ENCODE results near the gene SOX18. TPM values are rescaled to one million over a fixed set of nuclear protein-coding genes. Genes with fewer than 3 reads are reported as not detected.

SOX18 gene
- total and polyA plus RNA-seq, 2 of the 13 experiments (the other 11 are each of a cell fraction or from before 2014, with no cell fraction given) = 1.6 to 1.9 TPM

GRCh38 chr20:64035066-64035932, 14.1 kb downstream of the SOX18 start (continued):
- TF ChIP-seq ZNF616 (CRISPR knock-in tag; IDR thresholded peaks at IDR 0.05; ENCODE audit: low read depth) (no peak), MEF2D (CRISPR knock-in tag; IDR thresholded peaks at IDR 0.05) (no peak), IRF9 (CRISPR knock-in tag; IDR thresholded peaks at IDR 0.05; ENCODE audit: borderline replicate concordance) (no peak), ZNF451 (CRISPR knock-in tag; IDR thresholded peaks at IDR 0.05) (no peak), ZBTB2 (CRISPR knock-in tag; IDR thresholded peaks at IDR 0.05; ENCODE audit: low read depth) (no peak), ZNF205 (CRISPR knock-in tag; IDR thresholded peaks at IDR 0.05) (no peak), TFAP4 (IDR thresholded peaks at IDR 0.05; ENCODE audit: borderline replicate concordance, low read depth) (peak; percentile 63; the same call in 1 of the 2 replicates), POGZ (CRISPR knock-in tag; IDR thresholded peaks at IDR 0.05) (no peak), PRDM10 (CRISPR knock-in tag; IDR thresholded peaks at IDR 0.05; ENCODE audit: low read depth) (no peak), CREB3 (CRISPR knock-in tag; IDR thresholded peaks at IDR 0.05) (no peak), PHB2 (IDR thresholded peaks at IDR 0.05; ENCODE audit: partially characterized antibody) (no peak), NR2F6 (IDR thresholded peaks at IDR 0.05) (no peak), NR2F6 (CRISPR knock-in tag; IDR thresholded peaks at IDR 0.05) (no peak), THAP8 (CRISPR knock-in tag; IDR thresholded peaks at IDR 0.05; ENCODE audit: borderline replicate concordance) (no peak), ZNF720 (CRISPR knock-in tag; IDR thresholded peaks at IDR 0.05) (0 out of 2 replicates have a peak, but pooled peaks have one; percentile 10), ZNF563 (CRISPR knock-in tag; IDR thresholded peaks at IDR 0.05) (no peak), CREBL2 (CRISPR knock-in tag; IDR thresholded peaks at IDR 0.05; ENCODE audit: borderline replicate concordance) (no peak), MYNN (CRISPR knock-in tag; IDR thresholded peaks at IDR 0.05; ENCODE audit: low read depth) (0 out of 2 replicates have a peak, but pooled peaks have one; percentile 25)

Data from HepG2 (cell line).